GM23338 (cell line): ENCODE data around the gene IL1RN. TPM values are rescaled to one million over a fixed set of nuclear protein-coding genes. Genes with fewer than 3 reads are reported as not detected.
A peak's percentile ranks its signal among the peaks of the same experiment; 100 is the strongest.

Source experiments
- ATAC-seq: fragments of 200-7000 bp; cut with Tn5 transposase; 3 replicates; pipeline ENCODE4 v1.9.1; 2020
- DNase-seq: peaks from one replicate; pipeline ENCODE4 v3.0.0-alpha.2; 2015; ENCODE audit warnings: low spot score
- H2AFZ ChIP-seq: fragments of 200-600 bp; sonication (generic); 2 replicates; pipeline ENCODE4 v1.8.0; 2016; ENCODE audit warnings: antibody characterized with exemption, mild to moderate bottlenecking, moderate library complexity
- H3F3A ChIP-seq: fragments of 200-600 bp; sonication (generic); replicated peaks from 2 replicates; pipeline ENCODE4 v1.8.0; 2017; ENCODE audit warnings: antibody characterized with exemption, mixed run types, low read depth
- H3K27ac ChIP-seq: fragments of 200-600 bp; sonication (generic); 2 replicates; pipeline ENCODE4 v1.6.1; 2016; ENCODE audit warnings: low read depth
- H3K27me3 ChIP-seq: fragments of 200-600 bp; sonication (generic); 2 replicates; pipeline ENCODE4 v1.8.0; 2016; ENCODE audit warnings: mild to moderate bottlenecking, mixed run types, moderate library complexity; ENCODE audit not compliant: insufficient read depth
- H3K36me3 ChIP-seq: fragments of 200-600 bp; sonication (generic); 2 replicates; pipeline ENCODE4 v1.8.0; 2016; ENCODE audit warnings: mild to moderate bottlenecking; ENCODE audit not compliant: insufficient read depth
- H3K4me1 ChIP-seq: fragments of 200-600 bp; sonication (generic); 2 replicates; pipeline ENCODE4 v1.8.0; 2016; ENCODE audit warnings: mild to moderate bottlenecking, moderate library complexity; ENCODE audit not compliant: insufficient read depth
- H3K4me2 ChIP-seq: fragments of 200-600 bp; sonication (generic); 2 replicates; pipeline ENCODE4 v1.7.1; 2017; ENCODE audit warnings: mixed run types
- H3K4me3 ChIP-seq: fragments of 200-600 bp; sonication (generic); 2 replicates; pipeline ENCODE4 v1.6.1; 2016; ENCODE audit warnings: mixed run types
- H3K79me2 ChIP-seq: fragments of 200-600 bp; sonication (generic); replicated peaks from 2 replicates; pipeline ENCODE4 v1.8.0; 2017; ENCODE audit warnings: mild to moderate bottlenecking; ENCODE audit not compliant: insufficient read depth
- H3K9me2 ChIP-seq: fragments of 200-600 bp; sonication (generic); 2 replicates; pipeline ENCODE4 v1.8.0; 2017; ENCODE audit not compliant: insufficient read depth
- H4K20me1 ChIP-seq: fragments of 200-600 bp; sonication (generic); replicated peaks from 2 replicates; pipeline ENCODE4 v1.8.0; 2017; ENCODE audit warnings: mild to moderate bottlenecking; ENCODE audit not compliant: insufficient read depth
- H3K27ac Mint-ChIP-seq: 2 replicates; pipeline ENCODE4 v1.8.0; 2020; ENCODE audit warnings: inconsistent platforms, mild to moderate bottlenecking, moderate library complexity, mixed read lengths
- H3K27me3 Mint-ChIP-seq: 3 replicates; pipeline ENCODE4 v1.8.0; 2022; ENCODE audit warnings: low read depth, mild to moderate bottlenecking, moderate library complexity, mixed read lengths, inconsistent platforms; ENCODE audit not compliant: insufficient read depth, poor library complexity
- H3K36me3 Mint-ChIP-seq: 3 replicates; pipeline ENCODE4 v1.8.0; 2021; ENCODE audit warnings: low read depth, mild to moderate bottlenecking, inconsistent platforms, moderate library complexity, mixed read lengths
- H3K4me1 Mint-ChIP-seq: 3 replicates; pipeline ENCODE4 v1.8.0; 2020; ENCODE audit warnings: mild to moderate bottlenecking, inconsistent platforms, mixed read lengths
- H3K4me3 Mint-ChIP-seq: 3 replicates; pipeline ENCODE4 v1.8.0; 2021; ENCODE audit warnings: moderate library complexity, mild to moderate bottlenecking, inconsistent platforms, mixed read lengths
- H3K9me3 Mint-ChIP-seq: 3 replicates; pipeline ENCODE4 v1.8.0; 2020; ENCODE audit warnings: moderate library complexity, mild to moderate bottlenecking, inconsistent platforms, mixed read lengths
- CREB1 ChIP-seq: fragments of 250-450 bp; sonication (Bioruptor Pico); IDR thresholded peaks from 2 replicates; pipeline ENCODE4 v1.5.0; 2020; ENCODE audit warnings: low read depth, mild to moderate bottlenecking, moderate library complexity
- EZH2 ChIP-seq: fragments of 200-600 bp; sonication (generic); IDR thresholded peaks from one replicate; pipeline ENCODE4 v1.8.0; 2017; ENCODE audit warnings: antibody characterized with exemption, mild to moderate bottlenecking, low read depth; ENCODE audit not compliant: unreplicated experiment
- JUNB ChIP-seq: IDR thresholded peaks from one replicate; pipeline ENCODE4 v1.6.1; 2016; ENCODE audit warnings: antibody characterized with exemption; ENCODE audit not compliant: unreplicated experiment
- NANOG ChIP-seq: IDR thresholded peaks from 2 replicates; pipeline ENCODE4 v1.6.1; 2016; ENCODE audit warnings: antibody characterized with exemption, borderline replicate concordance
- POLR2AphosphoS5 ChIP-seq: IDR thresholded peaks from 2 replicates; pipeline ENCODE4 v1.6.1; 2016; ENCODE audit warnings: antibody characterized with exemption, low read depth
- REST ChIP-seq: IDR thresholded peaks from one replicate; pipeline ENCODE4 v1.6.1; 2018; ENCODE audit warnings: antibody characterized with exemption; ENCODE audit not compliant: unreplicated experiment
- STAT1 ChIP-seq: IDR thresholded peaks from one replicate; pipeline ENCODE4 v1.6.1; 2016; ENCODE audit warnings: antibody characterized with exemption; ENCODE audit not compliant: unreplicated experiment
- ZNF331 ChIP-seq: fragments of 250-450 bp; sonication (Bioruptor Pico); IDR thresholded peaks from 2 replicates; pipeline ENCODE4 v1.5.0; 2020; ENCODE audit warnings: low read depth, mild to moderate bottlenecking, moderate library complexity
- polyA plus RNA-seq: library from polyadenylated mRNA; unstranded; fragments of >200 nt; fragmentation: Nextera tagmentation; extraction: Ambion mirVana; gene quantifications from 2 replicates; pipeline ENCODE4 v1.2.1, GENCODE V29; 2016
- total RNA-seq: library from RNA; depleted of rRNA; stranded (reverse); fragments of >200 nt; shearing (Covaris generic); gene quantifications from 2 replicates; pipeline ENCODE4 v1.2.3, GENCODE V29; 2014

Gene IL1RN
- total and polyA plus RNA-seq, 2 experiments from 2014 or later: not detected

DNA sequence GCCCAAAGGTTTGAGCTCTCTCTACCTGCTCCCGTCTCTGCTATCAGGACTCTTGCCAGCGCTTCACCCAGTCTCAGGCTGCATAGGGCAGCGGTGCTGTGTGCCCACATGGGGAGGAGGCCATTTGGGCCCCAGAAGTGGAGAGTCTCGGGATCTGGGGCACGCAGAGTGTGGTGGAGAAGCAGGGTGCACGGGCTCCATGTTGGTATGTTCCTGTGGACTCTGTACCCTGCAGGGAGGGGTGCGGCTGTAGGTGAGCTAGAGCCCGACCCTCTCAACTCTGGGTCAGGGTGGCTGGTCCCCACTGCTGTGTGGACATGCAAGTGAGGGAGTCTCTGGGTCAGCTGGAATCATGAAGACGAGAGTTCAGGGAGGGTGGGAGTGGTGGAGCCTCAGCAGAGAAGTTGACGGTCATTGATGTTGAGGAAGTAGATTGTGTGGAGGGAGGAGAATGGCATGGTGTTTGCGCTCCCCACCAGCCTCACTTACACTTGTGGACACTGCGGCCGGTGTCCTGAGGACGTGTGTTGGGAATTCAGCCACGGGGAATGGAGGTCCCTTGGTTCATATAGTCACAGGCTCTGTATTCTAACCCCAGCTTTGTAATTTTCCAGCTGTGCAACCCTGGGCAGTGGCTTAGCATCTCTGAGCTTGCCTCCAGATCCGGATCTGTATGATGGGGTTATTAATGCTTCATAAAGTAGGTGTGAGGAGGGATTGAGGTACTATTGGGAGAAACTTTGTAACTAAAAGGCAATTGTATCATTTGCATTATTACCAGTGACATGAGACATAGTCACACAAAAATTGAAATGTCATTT is 45.5 kb downstream of the IL1RN start:
- no peak overlapping the region for H3K27ac ChIP-seq
- H3K27ac Mint-ChIP-seq: no peak overlapping the region
- ATAC-seq: no peak

DNA sequence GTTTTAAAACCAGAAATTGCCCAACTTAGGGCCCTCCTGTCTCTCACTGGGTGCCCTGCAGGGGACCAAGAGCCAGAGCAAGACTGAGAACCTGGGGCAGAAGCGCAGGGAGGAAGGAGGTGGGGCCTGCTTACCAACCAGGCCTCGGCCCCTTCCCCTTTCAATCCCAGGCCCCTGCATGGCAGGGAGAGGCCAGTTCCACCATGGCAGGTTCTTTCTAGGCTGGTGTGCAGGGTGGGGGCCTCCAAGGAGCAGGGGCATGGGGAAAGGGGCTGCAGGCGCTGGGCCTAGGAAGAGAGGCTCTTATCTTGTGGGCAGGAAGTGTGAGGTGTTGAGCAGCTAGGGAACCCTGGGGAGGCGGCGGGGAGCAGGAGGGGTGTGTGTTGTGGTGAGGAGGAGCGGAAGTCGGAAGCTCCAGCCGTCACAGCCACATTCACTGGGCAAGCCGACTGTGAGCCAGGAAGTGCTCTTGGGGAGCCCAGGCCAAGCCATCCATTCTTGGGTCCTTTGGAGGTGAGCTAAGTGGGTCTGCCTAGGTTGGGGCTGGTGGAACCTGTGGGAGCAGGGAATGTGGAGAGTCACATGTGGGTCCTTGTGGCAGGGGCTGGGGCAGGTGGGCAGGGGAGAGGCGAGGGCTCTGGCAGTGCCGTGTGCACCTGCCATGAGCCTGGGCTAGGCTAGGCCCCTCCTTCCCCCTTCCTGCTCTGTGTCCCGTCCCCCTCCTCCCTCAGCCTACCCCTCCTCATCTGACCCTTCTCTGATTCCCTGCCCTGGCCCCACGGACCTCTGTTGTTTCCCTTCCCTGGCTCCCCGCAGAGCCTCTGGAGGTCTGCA is 46.4 kb downstream of the IL1RN start, which contains the start of gene PSD4:
TSS of gene PSD4 (plus strand) at position 430 of the 834 bp plus-strand sequence. CDS start 8,486 bp downstream, outside the sequence.
- no peaks in the 10 kb centered on the region for H3K36me3 ChIP-seq
- ATAC-seq: peak; percentile 39
- Mint-ChIP-seq H3K36me3 (no peaks in the 10 kb centered on the region), H3K27me3 (peaks cover 5% of the 10 kb centered on the region), H3K9me3 (no peaks in the 10 kb centered on the region; the same call in 2 of the 3 replicates), H3K27ac (peak within 1 kb of the TSS; percentile 45; the same call in 1 of the 2 replicates), H3K4me3 (no peak within 1 kb of the TSS), H3K4me1 (peaks cover 24% of the 10 kb centered on the region)
- H2AFZ ChIP-seq: no peak within 1 kb of the TSS
- H3K4me1 ChIP-seq: no peaks in the 10 kb centered on the region; the same call in 1 of the 2 replicates
- no peak within 1 kb of the TSS for H3K4me3 ChIP-seq
- H3K27me3 ChIP-seq: no peaks in the 10 kb centered on the region
- H3K4me2 ChIP-seq: no peak within 1 kb of the TSS
- no peaks in the 10 kb centered on the region for H3K9me2 ChIP-seq
- no peak for DNase-seq
- no peaks in the 10 kb centered on the region for H3K79me2 ChIP-seq
- H4K20me1 ChIP-seq: no peaks in the 10 kb centered on the region
- no peak within 1 kb of the TSS for H3K27ac ChIP-seq
- H3F3A ChIP-seq: no peaks in the 10 kb centered on the region
- TF ChIP-seq CREB1 (CRISPR knock-in tag) (no peak), ZNF331 (CRISPR knock-in tag) (no peak), EZH2 (no peak), NANOG (no peak), STAT1 (no peak)

More for the DNA sequence above, 45.5 kb downstream of the IL1RN start:
- Histone ChIP-seq H3K4me3 (no peak overlapping the region), H3F3A (no peaks in the 10 kb centered on the region), H3K9me2 (no peaks in the 10 kb centered on the region), H3K4me1 (no peaks in the 10 kb centered on the region; the same call in 1 of the 2 replicates), H2AFZ (no peak overlapping the region), H3K4me2 (no peak overlapping the region), H3K79me2 (no peaks in the 10 kb centered on the region), H3K36me3 (no peaks in the 10 kb centered on the region), H4K20me1 (no peaks in the 10 kb centered on the region), H3K27me3 (no peaks in the 10 kb centered on the region)
- Mint-ChIP-seq H3K36me3 (no peaks in the 10 kb centered on the region), H3K4me1 (peaks cover 24% of the 10 kb centered on the region), H3K9me3 (no peaks in the 10 kb centered on the region; the same call in 2 of the 3 replicates), H3K27me3 (peaks cover 7% of the 10 kb centered on the region), H3K4me3 (no peak overlapping the region)
- DNase-seq: no peak
- TF ChIP-seq POLR2AphosphoS5: no peak
- TF ChIP-seq REST: no peak
- TF ChIP-seq ZNF331 (CRISPR knock-in tag): no peak
- no peak for TF ChIP-seq JUNB
